Stimulated activated naive CD8-positive, alpha-beta T cell treated with anti-CD3 and anti-CD28 coated beads, Interleukin-15, Interleukin-2, amounts not matched to agents 100 U/mL and 50 U/mL, for 24 hours (primary cell): Measurements from ENCODE around the gene SLC51A.
"Not testable (repeated sequence)": the region's sequence is repeated elsewhere in the genome, so short reads cannot be mapped to it uniquely, and the experiment has no call there.

Experiments used
- ATAC-seq: fragments of 150-1000 bp; cut with Tn5 transposase; one replicate; pipeline ENCODE4 v1.10.0; 2021
- DNase-seq: peaks from one replicate; pipeline ENCODE4 v3.0.0; 2021

Gene SLC51A

GRCh38 chr3:196193133-196193735, 23.1 kb upstream of the SLC51A start:
- ATAC-seq (peak; percentile 24), DNase-seq (peak; percentile 49)

- ATAC-seq (no peak), DNase-seq (no peak)
Observed at GRCh38 chr3:196193736-196194541, 22.4 kb upstream of the SLC51A start.

GRCh38 chr3:196194542-196194915, 21.8 kb upstream of the SLC51A start:
- DNase-seq (no peak), ATAC-seq (no peak)

GRCh38 chr3:196195664-196196265, 20.6 kb upstream of the SLC51A start:
- no peak for DNase-seq
- ATAC-seq: no peak

GRCh38 chr3:196197524-196197923, 18.8 kb upstream of the SLC51A start:
- no peak for ATAC-seq
- no peak for DNase-seq

GRCh38 chr3:196198081-196198675, 18.2 kb upstream of the SLC51A start:
- ATAC-seq (no peak), DNase-seq (no peak)

- ATAC-seq (no peak), DNase-seq (no peak)
Observed at GRCh38 chr3:196198771-196199753, 17.3 kb upstream of the SLC51A start.

GRCh38 chr3:196202516-196202970, 13.8 kb upstream of the SLC51A start:
- DNase-seq (no peak), ATAC-seq (no peak)

- no peak for DNase-seq
- no peak for ATAC-seq
Observed at GRCh38 chr3:196203846-196204245, 12.5 kb upstream of the SLC51A start.

- not testable (repeated sequence) for DNase-seq, ATAC-seq
Observed at GRCh38 chr3:196205442-196206205, 10.7 kb upstream of the SLC51A start.

GRCh38 chr3:196207159-196207832, 9.0 kb upstream of the SLC51A start:
- ATAC-seq: no peak

GRCh38 chr3:196207833-196208607, 8.3 kb upstream of the SLC51A start:
- DNase-seq (peak; percentile 68), ATAC-seq (peak; percentile 56)

More at GRCh38 chr3:196207159-196207832, 9.0 kb upstream of the SLC51A start:
- no peak for DNase-seq

GRCh38 chr3:196208942-196209695, 7.2 kb upstream of the SLC51A start:
- DNase-seq (no peak), ATAC-seq (no peak)

- ATAC-seq, DNase-seq: not testable (repeated sequence)
Observed at GRCh38 chr3:196209944-196210672, 6.2 kb upstream of the SLC51A start.

- DNase-seq (no peak), ATAC-seq (no peak)
Observed at GRCh38 chr3:196210673-196211556, 5.4 kb upstream of the SLC51A start, which contains the start of gene ZDHHC19. Gene ZDHHC19, minus strand, starts transcription at chr3:196211400. Its CDS starts 85 bp downstream, at chr3:196211315.

- ATAC-seq: no peak
- no peak for DNase-seq
Observed at GRCh38 chr3:196214783-196215441, 1.4 kb upstream of the SLC51A start.
